Activated CD8-positive, alpha-beta memory T cell treated with anti-CD3 and anti-CD28 coated beads for 48 hours (primary cell): ENCODE measurements around the gene GDI2.
A peak's percentile ranks its signal among the peaks of the same experiment; 100 is the strongest.
"Not testable (repeated sequence)": the region's sequence is repeated elsewhere in the genome, so short reads cannot be mapped to it uniquely, and the experiment has no call there.

Experiments used
- DNase-seq, 3 experiments: peaks; one replicate each; pipeline ENCODE4 v3.0.0-alpha.2; 2020; ENCODE audit warnings: low read depth in 2 of 3, low spot score in 2 of 3

The GDI2 gene

GRCh38 chr10:5828725-5829124 is 15.5 kb upstream of the GDI2 start:
- no peak for DNase-seq

GRCh38 chr10:5827841-5828240 is 14.6 kb upstream of the GDI2 start:
- DNase-seq = no peak

DNA sequence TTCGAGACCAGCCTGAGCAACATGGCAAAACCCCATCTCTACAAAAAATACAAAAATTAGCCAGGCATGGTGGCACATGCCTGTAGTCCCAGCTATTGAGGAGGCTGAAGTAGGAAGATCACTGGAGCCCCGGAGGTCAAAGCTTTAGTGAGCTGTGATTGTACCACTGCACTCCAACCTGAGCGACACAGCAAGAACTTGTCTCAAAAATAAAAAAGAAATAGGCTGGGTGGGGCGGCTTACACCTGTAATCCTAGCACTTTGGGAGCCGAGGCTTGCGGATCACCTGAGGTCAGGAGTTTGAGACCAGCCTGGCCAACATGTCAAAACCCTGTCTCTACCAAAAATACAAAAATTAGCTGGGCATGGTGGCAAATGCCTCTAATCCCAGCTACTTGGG is 13.3 kb upstream of the GDI2 start:
- not testable (repeated sequence) for DNase-seq

- no peak for DNase-seq
Observed at GRCh38 chr10:5818894-5819293, 5.7 kb upstream of the GDI2 start.

DNA sequence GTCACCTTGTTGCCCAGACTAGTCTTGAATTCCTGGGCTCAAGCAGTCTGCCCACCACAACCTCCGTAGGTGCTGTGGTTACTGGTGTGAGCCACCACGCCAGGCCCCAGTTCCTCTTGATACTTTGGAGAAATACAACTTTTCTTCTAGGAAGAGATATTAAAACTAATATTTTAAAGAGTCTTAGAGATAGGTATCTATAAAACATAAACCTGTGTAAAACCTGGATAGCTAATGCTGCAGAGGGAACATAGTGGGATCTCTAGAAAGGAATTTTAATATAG is 4.8 kb upstream of the GDI2 start:
- no peak for DNase-seq

DNA sequence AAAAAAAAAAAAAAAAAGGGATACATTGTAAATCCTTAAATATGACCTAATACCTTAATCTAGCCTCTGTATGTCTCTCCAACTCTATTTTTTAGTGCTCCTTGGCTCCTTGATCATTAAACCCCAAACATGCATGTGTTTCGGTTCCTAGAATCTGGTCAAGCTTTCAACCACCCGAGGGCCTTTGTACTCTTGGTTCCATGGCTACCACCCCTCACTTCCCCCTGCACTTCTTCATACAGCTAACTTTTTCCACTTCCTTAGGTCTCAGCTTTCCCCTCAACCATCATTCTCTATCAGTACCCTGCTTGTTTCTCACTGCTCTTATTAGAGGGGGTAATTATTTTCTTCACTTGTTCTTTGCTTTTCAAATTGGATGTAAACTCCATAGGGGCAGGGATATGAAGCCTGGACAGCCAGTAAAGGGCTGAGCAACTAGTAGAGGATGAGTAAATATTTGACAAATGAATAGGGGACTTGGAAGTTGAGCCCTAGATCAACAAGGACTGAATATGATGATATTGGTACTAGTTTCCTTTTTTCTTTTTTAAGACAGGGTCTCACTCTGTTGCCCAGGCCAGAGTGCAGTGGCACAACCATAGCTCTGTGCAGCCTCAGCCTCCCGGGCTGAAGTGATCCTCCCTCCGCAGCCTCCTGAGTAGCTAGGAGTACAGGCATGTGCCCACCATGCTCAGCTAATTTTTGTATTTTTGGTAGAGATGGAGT is 4.3 kb upstream of the GDI2 start:
- DNase-seq = no peak

DNA sequence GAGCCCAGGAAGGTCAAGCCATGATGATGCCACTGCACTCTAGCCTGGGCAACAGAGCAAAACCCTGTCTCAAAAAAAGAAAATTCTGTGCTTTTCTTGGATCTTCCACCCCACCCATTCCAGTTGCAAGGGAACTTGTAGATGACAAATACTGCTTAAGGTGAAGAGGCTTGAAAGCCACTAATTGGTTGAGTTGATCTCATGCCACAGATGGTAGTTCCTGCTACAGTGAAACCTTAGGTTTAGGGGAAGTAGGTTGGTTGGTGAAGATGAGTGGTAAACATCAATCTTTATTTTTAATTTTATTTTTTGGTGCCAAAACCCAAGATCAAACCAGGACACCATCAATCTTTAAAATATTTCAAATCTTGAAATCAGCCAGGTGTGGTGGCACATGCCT is 2.9 kb upstream of the GDI2 start:
- no peak for DNase-seq

GRCh38 chr10:5814110-5815107 is 1.2 kb upstream of the GDI2 start:
- DNase-seq = no peak

- DNase-seq = no peak
Observed at GRCh38 chr10:5813091-5813340, 218 bp downstream of the GDI2 start.

- peak in 1 of 3 experiments; percentile 31 for DNase-seq
Observed at GRCh38 chr10:5812283-5813090, 747 bp downstream of the GDI2 start.

DNA sequence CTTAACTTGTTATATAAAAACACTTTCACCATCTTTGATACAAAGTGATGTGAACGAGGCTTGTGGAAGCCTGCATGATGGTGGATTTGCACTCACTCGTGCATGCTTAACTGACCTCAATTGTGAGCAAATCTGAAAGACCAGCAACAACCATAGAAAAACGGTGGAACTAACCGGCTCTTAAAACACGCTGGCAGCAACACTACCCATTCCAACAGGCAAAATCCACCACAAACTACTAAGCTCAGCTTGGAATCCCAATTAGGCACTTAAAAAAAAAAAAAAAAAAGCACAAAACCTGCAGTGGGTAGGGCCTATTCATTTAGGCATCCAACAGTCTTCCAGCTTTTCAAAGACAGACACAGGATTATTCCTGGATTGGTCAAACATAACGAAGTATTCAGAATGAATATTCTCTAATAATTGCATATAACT is 1.8 kb downstream of the GDI2 start:
- no peak for DNase-seq

DNA sequence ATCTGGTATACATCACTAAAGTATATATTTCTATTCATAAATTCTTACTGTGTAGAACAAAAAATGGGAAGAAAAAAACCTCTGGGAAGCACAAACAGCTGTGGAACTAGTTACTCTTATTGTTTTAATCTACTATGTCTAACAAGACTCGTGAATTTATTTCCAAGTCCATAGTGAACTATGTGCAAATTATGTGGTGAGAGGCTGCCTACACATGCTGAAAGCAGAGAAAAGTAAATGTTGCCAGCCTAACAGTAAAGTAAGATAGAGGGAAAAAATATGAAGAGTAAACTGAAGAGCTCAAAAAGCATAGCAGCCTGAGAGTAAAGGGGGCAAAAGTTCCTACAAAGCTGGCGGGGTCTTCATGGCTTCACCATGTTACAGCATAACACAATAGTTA is 3.0 kb downstream of the GDI2 start:
- no peak for DNase-seq

- no peak for DNase-seq
Observed at GRCh38 chr10:5809527-5810154, 3.6 kb downstream of the GDI2 start.

DNA sequence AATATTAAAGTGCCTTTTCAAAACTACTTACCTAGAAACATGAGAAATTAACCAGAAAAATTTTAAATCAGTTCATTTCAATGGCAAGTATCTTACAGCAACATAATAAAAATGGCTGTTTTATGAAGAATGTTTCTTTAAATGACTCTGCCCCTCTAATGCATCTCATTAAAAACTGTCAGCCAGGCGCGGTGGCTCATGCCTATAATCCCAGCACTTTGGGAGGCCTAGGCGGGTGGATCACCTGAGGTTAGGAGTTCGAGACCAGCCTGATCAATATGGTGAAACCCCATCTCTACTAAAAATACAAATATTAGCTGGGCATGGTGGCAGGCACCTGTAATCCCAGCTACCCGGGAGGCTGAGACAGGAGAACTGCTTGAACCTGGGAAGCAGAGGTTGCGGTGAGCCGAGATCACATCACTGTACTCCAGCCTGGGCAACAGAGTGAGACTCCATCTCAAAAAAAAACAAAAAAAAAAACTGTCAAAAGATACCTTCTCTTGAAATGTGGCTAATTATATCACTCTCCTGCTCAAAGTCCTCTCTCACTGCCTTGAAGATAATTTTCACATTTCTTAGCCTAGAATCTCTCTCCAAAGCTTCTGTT is 4.3 kb downstream of the GDI2 start:
- DNase-seq = not testable (repeated sequence)

DNA sequence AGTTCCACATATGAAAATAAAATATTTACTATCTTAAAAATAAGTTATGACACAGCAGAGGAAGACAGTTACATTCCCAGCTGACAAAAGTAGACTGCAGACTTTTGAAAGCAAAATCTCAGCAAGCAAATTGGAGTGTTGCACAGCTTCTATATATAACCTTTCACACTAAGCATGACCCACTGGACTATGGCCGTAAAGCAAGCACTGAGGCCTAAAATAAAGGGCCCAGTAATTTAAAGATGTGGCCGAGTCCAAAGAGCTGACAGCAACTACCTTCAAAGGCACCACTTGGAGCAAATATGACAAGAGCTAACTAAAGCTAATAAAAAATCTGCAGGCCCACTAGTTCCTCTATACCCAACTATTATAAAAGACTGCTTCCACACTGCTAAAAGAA is 6.5 kb downstream of the GDI2 start:
- no peak for DNase-seq

GRCh38 chr10:5805711-5806110 is 7.5 kb downstream of the GDI2 start:
- DNase-seq = no peak

GRCh38 chr10:5805260-5805659 is 8.0 kb downstream of the GDI2 start:
- no peak for DNase-seq

DNA sequence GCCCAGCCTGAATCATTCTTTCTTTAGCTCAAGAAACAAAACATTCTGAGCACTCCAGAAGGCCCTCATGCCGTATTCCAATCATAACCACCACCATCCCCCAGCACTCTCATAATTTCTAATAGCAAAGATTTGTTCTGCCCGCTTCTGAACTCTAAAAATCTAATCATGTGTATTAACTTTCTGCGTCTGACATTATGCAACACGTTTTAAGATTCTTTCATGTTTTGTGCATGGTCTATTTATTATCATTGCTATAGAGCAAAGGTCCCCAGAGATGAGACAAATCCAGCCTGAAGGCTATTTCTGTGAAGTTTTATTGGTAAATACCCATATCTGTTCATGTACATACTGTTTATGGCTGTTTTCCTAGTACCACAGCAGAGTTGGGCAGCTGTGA is 8.8 kb downstream of the GDI2 start:
- no peak for DNase-seq

GRCh38 chr10:5800782-5801181 is 12.5 kb downstream of the GDI2 start:
- DNase-seq = no peak

GRCh38 chr10:5794236-5794635 is 19.0 kb downstream of the GDI2 start:
- DNase-seq = no peak

DNA sequence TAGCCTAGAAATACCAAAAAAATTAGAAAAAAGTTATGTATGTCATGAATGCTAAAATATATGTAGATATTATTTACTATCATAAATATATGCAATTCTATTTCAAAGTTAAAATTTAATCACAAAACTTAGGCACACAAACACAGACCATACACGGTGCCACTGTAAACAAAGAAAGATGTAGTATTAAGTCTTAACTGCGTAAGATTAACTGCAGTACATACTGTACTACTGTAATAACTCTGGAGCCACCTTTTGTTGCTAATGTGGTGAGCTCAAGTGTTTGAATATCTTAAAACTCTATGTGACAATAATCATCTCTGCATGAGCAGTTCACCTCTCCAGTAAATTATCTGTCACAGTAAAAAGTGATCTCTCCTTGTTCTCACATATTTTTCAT is 23.6 kb downstream of the GDI2 start:
- no peak for DNase-seq
